OCI-LY7 (cell line): ENCODE measurements around the gene TAF4. TPM values are rescaled to one million over a fixed set of nuclear protein-coding genes. Genes with fewer than 3 reads are reported as not detected.

Source experiments
- BruUV-seq: library from RNA; stranded (reverse); fragments of 400-500 nt; replicated peaks from 2 replicates; lab custom pipeline; 2021; lab: Mats Ljungman, UMichigan
- CTCF ChIA-PET: fragments of 300-600 bp; sonication (Branson Sonifier 250); formaldehyde crosslinking; loops from one replicate; lab custom pipeline; 2022; ENCODE audit warnings: antibody characterized with exemption; ENCODE audit not compliant: unreplicated experiment; lab: Charles Lee
- POLR2A ChIA-PET: fragments of 300-600 bp; sonication (Branson Sonifier 250); formaldehyde crosslinking; loops from one replicate; lab custom pipeline; 2022; ENCODE audit warnings: antibody characterized with exemption; lab: Charles Lee
- DNase-seq: peaks from one replicate; pipeline ENCODE4 v3.0.0-alpha.2; 2015; ENCODE audit warnings: low spot score
- H2AFZ ChIP-seq: fragments of 200-600 bp; sonication (generic), shearing (Covaris generic); 2 replicates; pipeline ENCODE4 v1.6.1; 2014; ENCODE audit warnings: mild to moderate bottlenecking, antibody characterized with exemption, low read length, moderate library complexity
- H3K27ac ChIP-seq: fragments of 200-600 bp; sonication (generic); 2 replicates; pipeline ENCODE4 v1.5.1; 2014; ENCODE audit warnings: mixed run types, low read depth, mild to moderate bottlenecking, moderate library complexity, low read length, inconsistent platforms; ENCODE audit not compliant: poor library complexity, severe bottlenecking
- H3K36me3 ChIP-seq: fragments of 200-600 bp; sonication (generic); 2 replicates; pipeline ENCODE4 v1.6.1; 2014; ENCODE audit warnings: mild to moderate bottlenecking, antibody characterized with exemption, low read length, moderate library complexity, mixed read lengths; ENCODE audit not compliant: insufficient read depth
- H3K4me1 ChIP-seq: fragments of 200-600 bp; sonication (generic); 2 replicates; pipeline ENCODE4 v1.5.1; 2014; ENCODE audit warnings: mild to moderate bottlenecking, low read length; ENCODE audit not compliant: insufficient read depth, poor library complexity, severe bottlenecking
- H3K4me2 ChIP-seq: fragments of 200-600 bp; sonication (generic); 2 replicates; pipeline ENCODE4 v1.6.1; 2014; ENCODE audit warnings: mild to moderate bottlenecking, low read length
- H3K4me3 ChIP-seq: fragments of 200-600 bp; sonication (generic); 2 replicates; pipeline ENCODE4 v1.5.1; 2014; ENCODE audit warnings: mild to moderate bottlenecking, low read depth, low read length; ENCODE audit not compliant: poor library complexity, severe bottlenecking
- H3K79me2 ChIP-seq: fragments of 200-600 bp; sonication (generic); 2 replicates; pipeline ENCODE4 v1.6.1; 2016; ENCODE audit warnings: low read depth, mild to moderate bottlenecking, low read length, moderate library complexity, mixed read lengths; ENCODE audit not compliant: insufficient read depth
- H3K9me2 ChIP-seq: fragments of 200-600 bp; sonication (generic); 2 replicates; pipeline ENCODE4 v1.6.1; 2016; ENCODE audit warnings: mild to moderate bottlenecking, low read length, mixed read lengths; ENCODE audit not compliant: insufficient read depth
- H3K9me3 ChIP-seq: fragments of 200-600 bp; sonication (generic); 2 replicates; pipeline ENCODE4 v1.6.1; 2014; ENCODE audit warnings: mild to moderate bottlenecking, mixed run types, low read length, mixed read lengths
- H4K20me1 ChIP-seq: fragments of 200-600 bp; sonication (generic); 2 replicates; pipeline ENCODE4 v1.6.1; 2014; ENCODE audit warnings: mild to moderate bottlenecking, antibody characterized with exemption, low read length, moderate library complexity, mixed read lengths; ENCODE audit not compliant: insufficient read depth
- CTCF ChIP-seq: fragments of 200-600 bp; sonication (generic); conservative IDR thresholded peaks from 2 replicates; pipeline ENCODE4 v1.5.1; 2014; ENCODE audit warnings: mild to moderate bottlenecking, antibody characterized with exemption, low read length, moderate library complexity, mixed read lengths
- EZH2phosphoT487 ChIP-seq: fragments of 200-600 bp; sonication (generic); IDR thresholded peaks from 2 replicates; pipeline ENCODE4 v1.6.1; 2018; ENCODE audit warnings: low read depth, borderline replicate concordance, mild to moderate bottlenecking, mixed run types, antibody characterized with exemption, low read length, moderate library complexity, mixed read lengths
- intact Hi-C: fragments of 100-400 bp; cut with micrococcal nuclease; formaldehyde crosslinking; loops from one replicate; pipeline ENCODE4 v1.10.0; 2022; ENCODE audit not compliant: unreplicated experiment
- total RNA-seq, 2 experiments: library from RNA; depleted of rRNA in 1 of 2; stranded (reverse); fragments of >200 nt in 1 of 2; shearing (Covaris generic) in 1 of 2; gene quantifications; 2 replicates each; pipeline ENCODE4 v1.2.3, GENCODE V29; 2014 to 2022

The TAF4 gene
- total RNA-seq, 2 experiments from 2014 or later: 11.2 to 38.9 TPM

GRCh38 chr20:61969806-61970205 lies 95.9 kb downstream of the TAF4 start:
- no peak for DNase-seq
- H3K4me3 ChIP-seq: no peak overlapping the region
- H4K20me1 ChIP-seq: no peaks in the 10 kb centered on the region
- ChIA-PET CTCF (no interaction called here), POLR2A (no interaction called here)
- no peaks in the 10 kb centered on the region for H3K79me2 ChIP-seq
- H3K4me1 ChIP-seq: no peaks in the 10 kb centered on the region
- no peak overlapping the region for H3K27ac ChIP-seq
- H3K36me3 ChIP-seq: peaks cover 20% of the 10 kb centered on the region
- H3K9me2 ChIP-seq: no peaks in the 10 kb centered on the region
- no peaks in the 10 kb centered on the region for H3K9me3 ChIP-seq
- no TSS peak for BruUV-seq
- intact Hi-C loops: no loop called here
- no peak for TF ChIP-seq CTCF
- TF ChIP-seq EZH2phosphoT487: no peak
- no peak overlapping the region for H3K4me2 ChIP-seq
- no peak overlapping the region for H2AFZ ChIP-seq

GRCh38 chr20:61968932-61969331 lies 96.7 kb downstream of the TAF4 start:
- H3K79me2 ChIP-seq: no peaks in the 10 kb centered on the region
- peaks cover 13% of the 10 kb centered on the region for H3K36me3 ChIP-seq
- no peaks in the 10 kb centered on the region for H3K9me3 ChIP-seq
- no peak overlapping the region for H3K4me3 ChIP-seq
- ChIA-PET POLR2A (no interaction called here), CTCF (no interaction called here)
- intact Hi-C loops: no loop called here
- no peaks in the 10 kb centered on the region for H4K20me1 ChIP-seq
- no peaks in the 10 kb centered on the region for H3K9me2 ChIP-seq
- TF ChIP-seq CTCF (no peak), EZH2phosphoT487 (no peak)
- no peak overlapping the region for H3K4me2 ChIP-seq
- no peak overlapping the region for H2AFZ ChIP-seq
- no TSS peak for BruUV-seq
- H3K27ac ChIP-seq: no peak overlapping the region
- H3K4me1 ChIP-seq: no peaks in the 10 kb centered on the region
- no peak for DNase-seq

- H3K27ac ChIP-seq: no peak overlapping the region
- TF ChIP-seq EZH2phosphoT487 (no peak), CTCF (no peak)
- DNase-seq: no peak
- intact Hi-C loops: no loop called here
- ChIA-PET POLR2A (no interaction called here), CTCF (interaction anchor here (0.6 kb wide), 1 partner anchor 136 kb away, joined by 11 read pairs; no protein-coding TSS in a partner anchor)
- no peaks in the 10 kb centered on the region for H3K9me3 ChIP-seq
- H3K9me2 ChIP-seq: no peaks in the 10 kb centered on the region
- H4K20me1 ChIP-seq: no peaks in the 10 kb centered on the region
- no peaks in the 10 kb centered on the region for H3K4me1 ChIP-seq
- no peak overlapping the region for H3K4me3 ChIP-seq
- H3K36me3 ChIP-seq: peaks cover 6% of the 10 kb centered on the region; the same call in 1 of the 2 replicates
- H2AFZ ChIP-seq: no peak overlapping the region
- H3K4me2 ChIP-seq: no peak overlapping the region
- H3K79me2 ChIP-seq: no peaks in the 10 kb centered on the region
- BruUV-seq: no TSS peak
Measured at GRCh38 chr20:61968036-61968810, 97.5 kb downstream of the TAF4 start.
